Activated CD8-positive, alpha-beta T cell treated with anti-CD3 and anti-CD28 coated beads for 36 hours (primary cell): ENCODE data around the gene FKBP8. TPM values are rescaled to one million over a fixed set of nuclear protein-coding genes. Genes with fewer than 3 reads are reported as not detected.
A peak's percentile ranks its signal among the peaks of the same experiment; 100 is the strongest.

Experiments
- ATAC-seq: fragments of 200-7000 bp; cut with Tn5 transposase; one replicate; pipeline ENCODE4 v1.10.0; 2021; ENCODE audit warnings: mild to moderate bottlenecking, moderate library complexity
- CTCF ChIA-PET: fragments of 350-600 bp; sonication (Branson Sonifier 250); formaldehyde crosslinking; loops from one replicate; lab custom pipeline; 2021; ENCODE audit warnings: antibody characterized with exemption; lab: Charles Lee
- POLR2A ChIA-PET: fragments of 350-600 bp; sonication (Branson Sonifier 250); formaldehyde crosslinking; loops from one replicate; lab custom pipeline; 2021; ENCODE audit warnings: antibody characterized with exemption; lab: Charles Lee
- DNase-seq: peaks from one replicate; pipeline ENCODE4 v3.0.0-alpha.2; 2020
- H3K27ac Mint-ChIP-seq: one replicate; pipeline ENCODE4 v1.8.0; 2021; ENCODE audit warnings: mild to moderate bottlenecking, mixed read lengths
- H3K27me3 Mint-ChIP-seq: one replicate; pipeline ENCODE4 v1.8.0; 2021; ENCODE audit warnings: mixed read lengths
- H3K36me3 Mint-ChIP-seq: one replicate; pipeline ENCODE4 v1.8.0; 2021; ENCODE audit warnings: low read depth, mixed read lengths
- H3K4me1 Mint-ChIP-seq: one replicate; pipeline ENCODE4 v1.8.0; 2021; ENCODE audit warnings: low read depth, mixed read lengths
- H3K4me3 Mint-ChIP-seq: one replicate; pipeline ENCODE4 v1.8.0; 2021; ENCODE audit warnings: mild to moderate bottlenecking, moderate library complexity, mixed read lengths
- H3K9me3 Mint-ChIP-seq: one replicate; pipeline ENCODE4 v1.8.0; 2021; ENCODE audit warnings: mixed read lengths
- intact Hi-C: fragments of 100-400 bp; cut with micrococcal nuclease; formaldehyde crosslinking; loops from one replicate; pipeline ENCODE4 v1.10.0; 2022
- total RNA-seq, 2 experiments: library from RNA; stranded (reverse); gene quantifications; one replicate each; pipeline ENCODE4 v1.2.3, GENCODE V29; 2021
- TF ChIP-seq, protein P1 (sequence below): fragments of 200-600 bp; IDR thresholded peaks from one replicate; pipeline ENCODE4 v1.8.0; 2022; ENCODE audit warnings: antibody characterized with exemption, mild to moderate bottlenecking

Gene FKBP8
- total RNA-seq, 2 experiments from 2014 or later, result 216 to 220 TPM

DNA sequence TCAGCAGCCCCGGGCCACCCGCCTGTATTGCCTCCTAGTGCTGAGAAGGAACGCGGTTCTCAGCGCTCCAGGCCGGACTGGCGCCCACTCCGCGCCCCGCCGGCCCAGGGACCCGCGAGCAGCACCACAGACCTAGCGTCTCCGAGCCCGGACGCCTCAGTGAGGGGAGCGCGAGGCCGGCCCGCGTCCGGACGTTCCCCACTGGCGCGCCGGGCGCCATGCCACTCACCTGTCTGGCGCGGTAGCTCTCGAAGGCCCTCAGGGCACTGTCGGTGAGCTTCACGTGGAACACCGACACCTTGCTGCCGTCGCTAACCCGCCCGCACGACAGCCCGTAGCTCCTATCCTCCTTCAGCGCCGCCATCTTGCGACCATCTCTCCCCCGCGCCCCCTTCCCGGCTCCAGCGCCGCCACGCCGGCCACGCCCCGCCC lies 21.7 kb downstream of the FKBP8 start, which contains the start of gene ELL:
TSS of gene ELL (minus strand) at position 379 of the 432 bp plus-strand sequence. CDS start at position 364, 15 bp downstream.
- H3K4me3 Mint-ChIP-seq, result peak within 1 kb of the TSS; percentile 76
- intact Hi-C loops, result loop anchor here (5.0 kb wide), 3 partner anchors 36 to 116 kb away; partner anchors contain the start of genes KLHL26, KXD1 and UBA52
- H3K36me3 Mint-ChIP-seq, result no peaks in the 10 kb centered on the region
- peaks cover 13% of the 10 kb centered on the region for H3K4me1 Mint-ChIP-seq
- H3K27me3 Mint-ChIP-seq, result no peaks in the 10 kb centered on the region
- POLR2A ChIA-PET, result interaction anchor here (0.7 to 3.8 kb wide), 14 partner anchors 10 to 423 kb away, joined by 3 to 20 read pairs (median 4); partner anchors contain the start of genes COPE, DDX49, REX1BD and SSBP4
- H3K27ac Mint-ChIP-seq, result peak within 1 kb of the TSS; percentile 94
- no peak for ATAC-seq
- H3K9me3 Mint-ChIP-seq, result no peaks in the 10 kb centered on the region
- CTCF ChIA-PET, result interaction anchor here (1.0 to 6.6 kb wide), 14 partner anchors 15 to 397 kb away, joined by 3 to 97 read pairs (median 10); partner anchors contain the start of genes COPE, REX1BD and UBA52
- no peak for DNase-seq
- TF ChIP-seq, protein P1, sequence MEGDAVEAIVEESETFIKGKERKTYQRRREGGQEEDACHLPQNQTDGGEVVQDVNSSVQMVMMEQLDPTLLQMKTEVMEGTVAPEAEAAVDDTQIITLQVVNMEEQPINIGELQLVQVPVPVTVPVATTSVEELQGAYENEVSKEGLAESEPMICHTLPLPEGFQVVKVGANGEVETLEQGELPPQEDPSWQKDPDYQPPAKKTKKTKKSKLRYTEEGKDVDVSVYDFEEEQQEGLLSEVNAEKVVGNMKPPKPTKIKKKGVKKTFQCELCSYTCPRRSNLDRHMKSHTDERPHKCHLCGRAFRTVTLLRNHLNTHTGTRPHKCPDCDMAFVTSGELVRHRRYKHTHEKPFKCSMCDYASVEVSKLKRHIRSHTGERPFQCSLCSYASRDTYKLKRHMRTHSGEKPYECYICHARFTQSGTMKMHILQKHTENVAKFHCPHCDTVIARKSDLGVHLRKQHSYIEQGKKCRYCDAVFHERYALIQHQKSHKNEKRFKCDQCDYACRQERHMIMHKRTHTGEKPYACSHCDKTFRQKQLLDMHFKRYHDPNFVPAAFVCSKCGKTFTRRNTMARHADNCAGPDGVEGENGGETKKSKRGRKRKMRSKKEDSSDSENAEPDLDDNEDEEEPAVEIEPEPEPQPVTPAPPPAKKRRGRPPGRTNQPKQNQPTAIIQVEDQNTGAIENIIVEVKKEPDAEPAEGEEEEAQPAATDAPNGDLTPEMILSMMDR, result no peak

DNA sequence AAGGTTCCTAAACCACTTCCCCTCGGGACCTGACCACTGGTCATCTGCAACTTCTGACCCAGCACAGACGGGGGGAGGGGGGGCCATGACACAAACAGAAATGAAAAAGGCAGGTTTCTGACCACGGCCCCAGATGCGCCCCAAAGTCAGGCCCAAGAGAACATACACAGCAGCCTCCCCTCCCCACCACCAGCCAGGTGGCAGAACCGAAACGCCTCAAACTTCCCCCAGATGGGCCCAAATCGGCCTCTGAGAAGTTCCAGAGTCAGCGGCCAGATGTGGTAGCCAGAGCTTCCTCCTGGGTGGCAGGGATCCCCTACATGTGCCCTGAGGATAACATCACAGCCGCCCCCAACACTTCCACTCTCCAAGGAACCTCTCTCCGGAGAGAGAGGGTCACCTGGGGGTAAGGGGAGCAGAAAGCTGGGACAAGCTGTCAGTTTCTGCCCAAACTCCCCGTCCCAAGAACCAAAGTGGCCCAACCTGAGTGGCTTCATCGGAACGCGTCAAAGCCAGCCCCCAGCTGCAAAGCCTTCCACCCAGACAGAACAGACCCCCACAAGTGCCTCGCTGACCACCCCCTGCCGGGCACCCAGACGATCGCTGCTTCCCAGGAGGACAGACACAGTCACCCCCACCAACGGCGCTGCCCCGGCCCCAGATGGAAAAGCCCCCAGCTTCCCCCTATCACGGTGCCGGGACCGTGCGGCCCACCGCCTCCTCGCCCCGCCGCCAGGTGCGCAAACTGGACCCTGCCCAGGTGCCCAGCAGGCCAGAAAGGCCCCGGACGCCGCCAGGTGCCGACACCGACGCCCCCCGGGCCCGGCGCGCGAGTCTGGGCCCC lies 22.3 kb downstream of the FKBP8 start:
- CTCF ChIA-PET, result interaction anchor here (0.9 to 6.6 kb wide), 38 partner anchors 11 to 398 kb away, joined by 3 to 97 read pairs (median 6); partner anchors contain the start of genes COPE, REX1BD, UBA52 and UPF1
- no peaks in the 10 kb centered on the region for H3K9me3 Mint-ChIP-seq
- H3K36me3 Mint-ChIP-seq, result no peaks in the 10 kb centered on the region
- DNase-seq, result peak; percentile 43
- H3K27me3 Mint-ChIP-seq, result no peaks in the 10 kb centered on the region
- H3K4me3 Mint-ChIP-seq, result peak overlapping the region; percentile 76
- ATAC-seq, result no peak
- TF ChIP-seq, protein P1, result no peak
- intact Hi-C loops, result loop anchor here (5.0 kb wide), 3 partner anchors 36 to 116 kb away; partner anchors contain the start of genes KLHL26, KXD1 and UBA52
- peaks cover 19% of the 10 kb centered on the region for H3K4me1 Mint-ChIP-seq
- H3K27ac Mint-ChIP-seq, result peak overlapping the region; percentile 94
- POLR2A ChIA-PET, result interaction anchor here (0.7 to 3.8 kb wide), 17 partner anchors 9 to 423 kb away, joined by 3 to 20 read pairs (median 3); partner anchors contain the start of genes REX1BD, SSBP4 and UBA52

DNA sequence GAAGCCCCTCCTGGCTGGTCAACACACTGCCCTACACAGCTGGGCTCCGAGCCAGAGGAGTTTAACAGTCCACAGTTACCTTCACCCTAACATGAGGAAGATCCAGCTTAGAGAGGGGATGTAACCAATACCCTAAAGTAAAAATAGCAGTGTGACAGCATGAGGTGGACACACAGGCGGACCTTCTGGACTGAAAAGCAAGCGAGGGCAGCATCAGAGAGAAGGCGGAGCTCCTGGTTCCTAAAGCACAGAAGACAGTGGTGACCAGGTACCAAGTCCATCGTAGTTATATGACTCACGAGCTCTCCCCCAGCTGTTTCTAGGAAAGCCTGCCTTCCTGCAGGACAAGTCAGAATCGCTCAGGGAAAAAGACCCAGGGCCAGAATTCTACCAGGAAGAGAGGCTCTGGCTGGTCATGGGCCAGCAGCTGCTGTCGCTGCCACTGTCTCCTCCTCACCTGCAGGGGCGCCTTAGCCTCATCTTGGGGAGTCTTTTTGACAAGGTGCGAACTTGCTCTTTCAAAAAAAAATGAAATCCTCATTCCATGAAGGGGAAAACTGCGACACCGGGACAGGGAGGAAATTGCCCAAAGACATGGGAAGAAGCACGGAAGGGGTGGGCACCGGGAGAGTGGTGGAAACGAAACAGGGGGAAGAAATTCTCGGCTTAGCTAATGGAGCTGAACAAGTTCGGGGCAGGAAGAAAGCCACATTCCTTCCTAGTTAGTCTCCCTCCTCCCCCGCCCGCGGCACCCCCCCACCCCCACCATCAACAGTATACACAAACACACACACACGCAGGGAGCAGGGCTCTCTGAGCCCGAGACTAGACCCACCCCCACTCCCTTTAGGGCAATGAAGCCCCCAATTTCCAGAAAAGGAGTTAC lies 23.2 kb downstream of the FKBP8 start:
- H3K27me3 Mint-ChIP-seq, result no peaks in the 10 kb centered on the region
- ChIA-PET CTCF (interaction anchor here (0.8 to 6.6 kb wide), 49 partner anchors 12 to 328 kb away, joined by 3 to 97 read pairs (median 5); partner anchors contain the start of genes REX1BD, UBA52 and UPF1), POLR2A (interaction anchor here (0.7 to 3.8 kb wide), 10 partner anchors 8 to 101 kb away, joined by 3 to 20 read pairs (median 6); partner anchors contain the start of genes REX1BD, SSBP4 and UBA52)
- DNase-seq, result peak; percentile 78
- no peak for ATAC-seq
- peak overlapping the region; percentile 80 for H3K27ac Mint-ChIP-seq
- peaks cover 28% of the 10 kb centered on the region for H3K4me1 Mint-ChIP-seq
- intact Hi-C loops, result loop anchor here (5.0 kb wide), 3 partner anchors 37 to 117 kb away; partner anchors contain the start of genes KLHL26, KXD1 and UBA52
- H3K4me3 Mint-ChIP-seq, result peak overlapping the region; percentile 76
- H3K36me3 Mint-ChIP-seq, result no peaks in the 10 kb centered on the region
- no peaks in the 10 kb centered on the region for H3K9me3 Mint-ChIP-seq
- TF ChIP-seq, protein P1, result peak; percentile 77

DNA sequence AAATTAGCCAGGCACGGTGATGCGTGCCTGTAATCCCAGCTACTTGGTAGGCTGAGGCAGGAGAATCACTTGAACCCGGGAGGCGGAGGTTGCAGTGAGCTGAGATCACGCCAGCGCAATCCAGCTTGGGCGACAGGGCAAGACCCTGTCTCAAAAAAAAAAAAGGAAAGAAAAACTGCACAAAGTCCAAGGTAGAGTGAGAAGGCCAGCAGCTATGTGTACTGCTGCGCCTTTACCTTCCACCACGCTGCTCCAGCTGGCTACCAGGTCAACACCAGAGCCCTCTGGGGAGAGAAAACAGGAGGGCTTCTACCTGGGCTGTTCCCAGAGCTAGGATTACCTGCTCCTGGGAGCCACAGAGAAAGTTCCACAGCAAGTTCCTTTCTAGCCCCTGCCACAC lies 24.7 kb downstream of the FKBP8 start:
- no peaks in the 10 kb centered on the region for H3K27me3 Mint-ChIP-seq
- H3K9me3 Mint-ChIP-seq, result no peaks in the 10 kb centered on the region
- H3K36me3 Mint-ChIP-seq, result no peaks in the 10 kb centered on the region
- intact Hi-C loops, result no loop called here
- ChIA-PET CTCF (interaction anchor here (1.5 to 6.6 kb wide), 5 partner anchors 11 to 329 kb away, joined by 5 to 97 read pairs (median 15); partner anchors contain the start of gene UBA52), POLR2A (interaction anchor here (1.1 to 2.2 kb wide), 3 partner anchors 12 to 53 kb away, joined by 3 to 11 read pairs (median 3); partner anchors contain the start of gene UBA52)
- H3K4me3 Mint-ChIP-seq, result no peak overlapping the region
- no peak overlapping the region for H3K27ac Mint-ChIP-seq
- TF ChIP-seq, protein P1, result no peak
- ATAC-seq (no peak), DNase-seq (no peak)
- peaks cover 34% of the 10 kb centered on the region for H3K4me1 Mint-ChIP-seq
